MM.1S (cell line): ENCODE results near the gene GRIK4.
A peak's percentile ranks its signal among the peaks of the same experiment; 100 is the strongest.

Source experiments
- DNase-seq: peaks from one replicate; pipeline ENCODE4 v3.0.0-alpha.2; 2015
- H2AFZ ChIP-seq: fragments of 300-600 bp; sonication (generic); 2 replicates; pipeline ENCODE4 v1.6.0; 2016; ENCODE audit warnings: antibody characterized with exemption, low read length
- H3F3A ChIP-seq: fragments of 300-600 bp; sonication (generic); 2 replicates; pipeline ENCODE4 v1.6.1; 2016; ENCODE audit warnings: mild to moderate bottlenecking, antibody characterized with exemption, low read length, moderate library complexity, mixed read lengths; ENCODE audit not compliant: insufficient read depth
- H3K27ac ChIP-seq: fragments of 300-600 bp; sonication (generic); 2 replicates; pipeline ENCODE4 v1.5.1; 2016; ENCODE audit warnings: mild to moderate bottlenecking, low read length
- H3K27me3 ChIP-seq: fragments of 300-600 bp; sonication (generic); replicated peaks from 2 replicates; pipeline ENCODE4 v1.6.0; 2016; ENCODE audit warnings: low read length; ENCODE audit not compliant: insufficient read depth
- H3K36me3 ChIP-seq: fragments of 300-600 bp; sonication (generic); replicated peaks from 2 replicates; pipeline ENCODE4 v1.6.1; 2016; ENCODE audit warnings: mild to moderate bottlenecking, low read length, mixed read lengths; ENCODE audit not compliant: insufficient read depth
- H3K4me1 ChIP-seq: fragments of 300-600 bp; sonication (generic); 2 replicates; pipeline ENCODE4 v1.6.1; 2016; ENCODE audit warnings: low read length, mixed read lengths
- H3K4me2 ChIP-seq: fragments of 300-600 bp; sonication (generic); 2 replicates; pipeline ENCODE4 v1.6.0; 2016; ENCODE audit warnings: low read depth, low read length
- H3K4me3 ChIP-seq: fragments of 300-600 bp; sonication (generic); 2 replicates; pipeline ENCODE4 v1.5.1; 2016; ENCODE audit warnings: low read length, mixed read lengths
- H3K79me2 ChIP-seq: fragments of 300-600 bp; sonication (generic); 2 replicates; pipeline ENCODE4 v1.6.1; 2016; ENCODE audit warnings: mixed run types, low read length, mixed read lengths
- H3K9ac ChIP-seq: fragments of 300-600 bp; sonication (generic); 2 replicates; pipeline ENCODE4 v1.6.1; 2016; ENCODE audit warnings: low read length, mixed read lengths
- H3K9me2 ChIP-seq: fragments of 300-600 bp; sonication (generic); replicated peaks from 2 replicates; pipeline ENCODE4 v1.6.1; 2016; ENCODE audit warnings: mild to moderate bottlenecking, low read length, mixed read lengths; ENCODE audit not compliant: insufficient read depth
- H3K9me3 ChIP-seq: fragments of 300-600 bp; sonication (generic); replicated peaks from 2 replicates; pipeline ENCODE4 v1.6.1; 2016; ENCODE audit warnings: mild to moderate bottlenecking, low read length, mixed read lengths; ENCODE audit not compliant: insufficient read depth
- H4K20me1 ChIP-seq: fragments of 300-600 bp; sonication (generic); 2 replicates; pipeline ENCODE4 v1.6.1; 2016; ENCODE audit warnings: mild to moderate bottlenecking, low read length, moderate library complexity, mixed read lengths; ENCODE audit not compliant: insufficient read depth
- EZH2 ChIP-seq: fragments of 300-600 bp; sonication (generic); optimal IDR thresholded peaks from 2 replicates; pipeline ENCODE3; 2017; ENCODE audit warnings: low read depth, mild to moderate bottlenecking, antibody characterized with exemption, low read length, mixed read lengths
- EZH2phosphoT487 ChIP-seq: fragments of 300-600 bp; sonication (generic); IDR thresholded peaks from 2 replicates; pipeline ENCODE4 v1.6.1; 2018; ENCODE audit warnings: antibody characterized with exemption, low read length
- TF ChIP-seq, protein P1 (sequence below): fragments of 300-600 bp; sonication (generic); IDR thresholded peaks from 2 replicates; pipeline ENCODE4 v1.5.1; 2016; ENCODE audit warnings: antibody characterized with exemption, low read length, mixed read lengths

The GRIK4 gene

DNA sequence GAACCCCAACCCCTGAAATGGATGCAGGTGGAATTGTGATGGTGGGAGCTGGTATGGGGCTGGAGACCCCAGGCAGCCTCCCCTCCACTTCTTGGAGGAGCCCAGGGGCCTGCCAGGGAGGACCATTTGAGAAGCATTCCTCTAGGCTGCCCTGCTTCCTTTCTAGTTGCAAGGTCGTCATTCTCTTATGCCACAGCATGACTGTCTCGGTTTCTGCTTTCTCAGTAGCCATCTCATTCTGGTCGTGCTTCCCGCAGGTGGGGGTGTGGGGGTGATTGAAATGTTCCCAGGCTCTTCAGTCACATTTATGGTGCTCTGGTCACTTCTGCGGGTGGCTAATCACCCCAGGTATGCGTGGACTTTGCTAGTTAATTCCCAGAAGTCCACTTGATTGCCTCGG is 288.7 kb downstream of the GRIK4 start:
- Histone ChIP-seq H3K79me2 (no peaks in the 10 kb centered on the region), H4K20me1 (no peaks in the 10 kb centered on the region), H3K36me3 (no peaks in the 10 kb centered on the region), H3K9ac (no peak overlapping the region), H3K9me2 (no peaks in the 10 kb centered on the region), H3K4me3 (no peak overlapping the region), H3K4me2 (no peak overlapping the region), H3K9me3 (no peaks in the 10 kb centered on the region), H3K27ac (no peak overlapping the region), H3K4me1 (no peaks in the 10 kb centered on the region), H3K27me3 (no peaks in the 10 kb centered on the region), H3F3A (no peaks in the 10 kb centered on the region), H2AFZ (no peak overlapping the region)
- TF ChIP-seq EZH2 (no peak), EZH2phosphoT487 (no peak)
- TF ChIP-seq, protein P1, sequence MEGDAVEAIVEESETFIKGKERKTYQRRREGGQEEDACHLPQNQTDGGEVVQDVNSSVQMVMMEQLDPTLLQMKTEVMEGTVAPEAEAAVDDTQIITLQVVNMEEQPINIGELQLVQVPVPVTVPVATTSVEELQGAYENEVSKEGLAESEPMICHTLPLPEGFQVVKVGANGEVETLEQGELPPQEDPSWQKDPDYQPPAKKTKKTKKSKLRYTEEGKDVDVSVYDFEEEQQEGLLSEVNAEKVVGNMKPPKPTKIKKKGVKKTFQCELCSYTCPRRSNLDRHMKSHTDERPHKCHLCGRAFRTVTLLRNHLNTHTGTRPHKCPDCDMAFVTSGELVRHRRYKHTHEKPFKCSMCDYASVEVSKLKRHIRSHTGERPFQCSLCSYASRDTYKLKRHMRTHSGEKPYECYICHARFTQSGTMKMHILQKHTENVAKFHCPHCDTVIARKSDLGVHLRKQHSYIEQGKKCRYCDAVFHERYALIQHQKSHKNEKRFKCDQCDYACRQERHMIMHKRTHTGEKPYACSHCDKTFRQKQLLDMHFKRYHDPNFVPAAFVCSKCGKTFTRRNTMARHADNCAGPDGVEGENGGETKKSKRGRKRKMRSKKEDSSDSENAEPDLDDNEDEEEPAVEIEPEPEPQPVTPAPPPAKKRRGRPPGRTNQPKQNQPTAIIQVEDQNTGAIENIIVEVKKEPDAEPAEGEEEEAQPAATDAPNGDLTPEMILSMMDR, result no peak
- no peak for DNase-seq

DNA sequence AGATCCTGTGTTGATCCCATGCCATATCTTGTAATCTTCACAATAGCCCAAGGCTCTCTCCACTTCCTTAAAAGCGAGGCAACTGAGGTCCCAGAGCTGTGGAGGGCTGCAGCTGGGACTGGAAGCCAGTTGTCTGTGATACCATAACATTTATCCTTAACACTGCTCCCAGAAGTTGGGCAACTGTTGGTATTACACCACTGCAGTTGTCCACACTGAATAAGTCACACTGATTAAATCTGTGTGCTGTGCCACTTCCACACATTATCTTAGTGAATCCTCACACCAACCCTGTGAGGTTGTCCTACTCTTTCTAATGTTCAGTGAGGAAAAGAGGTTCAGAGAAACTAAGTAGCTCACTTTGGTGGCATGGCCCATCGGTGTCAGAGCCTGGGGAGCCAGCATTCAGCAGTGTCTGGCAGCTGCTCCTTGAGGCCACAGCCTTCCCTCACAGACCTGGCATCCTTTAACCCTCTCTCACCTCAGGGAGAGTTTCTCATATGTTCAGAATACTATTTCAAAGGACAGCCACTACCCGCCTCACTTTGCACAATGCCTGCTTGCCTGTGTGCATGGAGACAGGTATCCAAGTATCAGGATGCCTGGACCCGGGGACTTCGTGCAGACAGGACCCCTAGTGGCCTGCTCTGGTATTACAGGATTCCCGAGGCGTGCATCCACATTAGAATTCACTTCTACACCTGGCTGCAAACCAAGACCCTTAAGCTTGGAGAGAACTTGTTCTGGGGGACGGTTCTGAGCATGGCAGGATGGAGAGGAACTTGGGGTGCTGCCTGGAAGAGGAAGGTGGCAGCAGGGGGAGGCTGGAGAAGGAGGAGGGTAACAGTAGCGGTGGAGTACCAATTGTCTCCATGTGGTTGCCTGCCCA is 290.5 kb downstream of the GRIK4 start:
- no peak overlapping the region for H3K9ac ChIP-seq
- no peaks in the 10 kb centered on the region for H4K20me1 ChIP-seq
- H3K9me2 ChIP-seq, result no peaks in the 10 kb centered on the region
- H3F3A ChIP-seq, result no peaks in the 10 kb centered on the region
- no peak overlapping the region for H3K4me2 ChIP-seq
- no peaks in the 10 kb centered on the region for H3K9me3 ChIP-seq
- H3K4me1 ChIP-seq, result peaks cover 14% of the 10 kb centered on the region
- no peaks in the 10 kb centered on the region for H3K79me2 ChIP-seq
- no peak overlapping the region for H3K4me3 ChIP-seq
- H3K27ac ChIP-seq, result no peak overlapping the region
- no peaks in the 10 kb centered on the region for H3K27me3 ChIP-seq
- no peak overlapping the region for H2AFZ ChIP-seq
- H3K36me3 ChIP-seq, result no peaks in the 10 kb centered on the region
- peak; percentile 62 for DNase-seq
- TF ChIP-seq, protein P1, result peak; percentile 92
- TF ChIP-seq EZH2phosphoT487, result no peak

- Histone ChIP-seq H4K20me1 (no peaks in the 10 kb centered on the region), H3K9ac (no peak overlapping the region)
Observed at GRCh38 chr11:120805960-120806555, 294.5 kb downstream of the GRIK4 start.

More at GRCh38 chr11:120805960-120806555, 294.5 kb downstream of the GRIK4 start:
- H3F3A ChIP-seq, result no peaks in the 10 kb centered on the region
- no peak overlapping the region for H3K4me3 ChIP-seq
- no peaks in the 10 kb centered on the region for H3K27me3 ChIP-seq
- H3K4me1 ChIP-seq, result peaks cover 14% of the 10 kb centered on the region
- peak overlapping the region; percentile 30; the same call in 1 of the 2 replicates for H3K4me2 ChIP-seq
- no peaks in the 10 kb centered on the region for H3K9me2 ChIP-seq
- H3K79me2 ChIP-seq, result no peaks in the 10 kb centered on the region
- H3K9me3 ChIP-seq, result no peaks in the 10 kb centered on the region
- 0 out of 2 replicates have a peak overlapping the region, but pooled peaks have one; percentile 9 for H2AFZ ChIP-seq
- H3K27ac ChIP-seq, result peak overlapping the region; percentile 28; the same call in 1 of the 2 replicates
- no peaks in the 10 kb centered on the region for H3K36me3 ChIP-seq
- peak; percentile 63 for DNase-seq
- no peak for TF ChIP-seq EZH2phosphoT487
- TF ChIP-seq, protein P1, result no peak
